K562 (cell line): ENCODE data around the gene SACS. TPM values are rescaled to one million over a fixed set of nuclear protein-coding genes. Genes with fewer than 3 reads are reported as not detected.
A peak's percentile ranks its signal among the peaks of the same experiment; 100 is the strongest.

Experiments used
- ATAC-seq: fragments of 200-7000 bp; cut with Tn5 transposase; 3 replicates; pipeline ENCODE4 v1.9.1; 2020; ENCODE audit warnings: moderate library complexity
- BruUV-seq: library from RNA; stranded (reverse); fragments of 400-500 nt; replicated peaks from 2 replicates; lab custom pipeline; 2021; lab: Mats Ljungman, UMichigan
- CTCF ChIA-PET: fragments of 300-600 bp; formaldehyde crosslinking; extraction: SDS; loops from one replicate; lab custom pipeline; 2021; ENCODE audit warnings: low intra/inter-chr PET ratio; lab: Yijun Ruan, JAX
- POLR2A ChIA-PET: fragments of 300-600, 350-650 bp; sonication (Branson Sonifier 250); formaldehyde crosslinking; extraction: SDS; loops from one replicate; lab custom pipeline; 2021; ENCODE audit warnings: antibody characterized with exemption, inconsistent platforms; lab: Yijun Ruan, JAX
- DNase-seq, 4 experiments: peaks; one replicate each; pipeline versions ENCODE4 v3.0.0 to v3.0.0-alpha.2; 2011 to 2018; ENCODE audit warnings: low spot score in 3 of 4, mixed read lengths in 3 of 4; ENCODE audit errors: extremely low read depth in 1 of 4
- FAIRE-seq: peaks from 2 replicates; lab custom pipeline; 2011; peaks lifted over from hg19 to GRCh38; lab: Jason Lieb, UNC
- H2AFZ ChIP-seq: 2 replicates; pipeline ENCODE4 v1.6.0; 2011; ENCODE audit warnings: low read depth, low read length, control low read depth, inconsistent platforms
- H3K27ac ChIP-seq: fragments of 200-600 bp; 3 replicates; pipeline ENCODE4 v1.8.0; 2011; ENCODE audit warnings: low read depth, mild to moderate bottlenecking, control low read depth, inconsistent platforms, low read length, moderate library complexity, mixed read lengths; ENCODE audit errors: extremely low read depth
- H3K27me3 ChIP-seq, 2 experiments: fragments of 300-600 bp in 1 of 2; 2 replicates in 1 of 2; 3 replicates in 1 of 2; pipeline versions ENCODE4 v1.6.0 to v1.8.0; 2011; ENCODE audit warnings: inconsistent platforms in 2 of 2, low read length in 2 of 2, mild to moderate bottlenecking in 1 of 2, mixed read lengths in 1 of 2, moderate library complexity in 1 of 2; ENCODE audit not compliant: control insufficient read depth in 2 of 2, insufficient read depth in 2 of 2
- H3K36me3 ChIP-seq: fragments of 300-600 bp; 3 replicates; pipeline ENCODE4 v1.8.0; 2011; ENCODE audit warnings: mild to moderate bottlenecking, low read length, inconsistent platforms; ENCODE audit not compliant: control insufficient read depth, insufficient read depth
- H3K4me1 ChIP-seq, 2 experiments: fragments of 200-600 bp in 1 of 2; replicated peaks in 1 of 2; 2 replicates in 1 of 2; 3 replicates in 1 of 2; pipeline versions ENCODE4 v1.5.1 to v1.8.0; 2011; ENCODE audit warnings: inconsistent platforms in 2 of 2, low read length in 2 of 2, mild to moderate bottlenecking in 1 of 2, mixed read lengths in 1 of 2, moderate library complexity in 1 of 2; ENCODE audit not compliant: control insufficient read depth in 2 of 2, insufficient read depth in 2 of 2
- H3K4me2 ChIP-seq: 2 replicates; pipeline ENCODE4 v1.6.1; 2011; ENCODE audit warnings: low read length, control low read depth, inconsistent platforms, mixed read lengths; ENCODE audit not compliant: insufficient read depth
- H3K4me3 ChIP-seq: fragments of 200-600 bp; sonication (generic), shearing (Covaris generic); 2 replicates; pipeline ENCODE4 v1.5.1; 2016; ENCODE audit warnings: control low read depth, inconsistent platforms
- H3K79me2 ChIP-seq: fragments of 200-600 bp; 3 replicates; pipeline ENCODE4 v1.8.0; 2011; ENCODE audit warnings: low read length, inconsistent platforms; ENCODE audit not compliant: control insufficient read depth, insufficient read depth
- H3K9ac ChIP-seq, 2 experiments: 2 replicates each; pipeline versions ENCODE4 v1.6.0 to v1.6.1; 2011; ENCODE audit warnings: low read depth in 2 of 2, low read length in 2 of 2, control low read depth in 1 of 2, inconsistent platforms in 1 of 2, mild to moderate bottlenecking in 1 of 2, mixed read lengths in 1 of 2; ENCODE audit not compliant: insufficient read depth in 1 of 2
- H3K9me1 ChIP-seq: one replicate; pipeline ENCODE4 v1.6.0; 2011; ENCODE audit warnings: inconsistent platforms, mild to moderate bottlenecking, low read length, moderate library complexity; ENCODE audit not compliant: control insufficient read depth, insufficient read depth
- H3K9me3 ChIP-seq: replicated peaks from 2 replicates; pipeline ENCODE4 v1.5.1; 2011; ENCODE audit warnings: low read depth, low read length, inconsistent platforms; ENCODE audit not compliant: control insufficient read depth, insufficient read depth
- H4K20me1 ChIP-seq: replicated peaks from 2 replicates; pipeline ENCODE4 v1.6.1; 2011; ENCODE audit warnings: low read length, inconsistent platforms, mixed read lengths; ENCODE audit not compliant: control insufficient read depth, insufficient read depth
- BRD9 ChIP-seq: fragments of 450-650 bp; IDR thresholded peaks from 2 replicates; pipeline ENCODE4 v1.6.1; 2018; ENCODE audit warnings: low read depth; ENCODE audit not compliant: partially characterized antibody
- CHD2 ChIP-seq: IDR thresholded peaks from 2 replicates; pipeline ENCODE4 v1.6.1; 2011; ENCODE audit warnings: low read depth, low read length
- CREM ChIP-seq: IDR thresholded peaks from 2 replicates; pipeline ENCODE4 v1.6.1; 2014; ENCODE audit warnings: antibody characterized with exemption, low read depth
- E2F4 ChIP-seq: sonication (generic); formaldehyde crosslinking; IDR thresholded peaks from 2 replicates; pipeline ENCODE4 v1.8.0; 2022; ENCODE audit warnings: mild to moderate bottlenecking, low read depth, missing genetic modification reagents
- ETV1 ChIP-seq: fragments of 450-650 bp; conservative IDR thresholded peaks from 2 replicates; pipeline ENCODE4 v1.6.1; 2016; ENCODE audit warnings: missing genetic modification characterization, control low read depth, low read depth, missing compliant biosample characterization
- HMGN3 ChIP-seq: IDR thresholded peaks from 2 replicates; pipeline ENCODE4 v1.6.1; 2011; ENCODE audit warnings: borderline replicate concordance, low read depth, mild to moderate bottlenecking, mixed read lengths, low read length; ENCODE audit not compliant: insufficient read length; ENCODE audit errors: extremely low read depth
- ILF3 ChIP-seq: fragments of 450-650 bp; IDR thresholded peaks from 2 replicates; pipeline ENCODE4 v1.6.1; 2018; ENCODE audit warnings: antibody characterized with exemption, mild to moderate bottlenecking, moderate library complexity, borderline replicate concordance
- IRF2 ChIP-seq: sonication (generic); formaldehyde crosslinking; IDR thresholded peaks from 2 replicates; pipeline ENCODE4 v1.8.1; 2022; ENCODE audit warnings: mild to moderate bottlenecking, missing genetic modification reagents
- POU5F1 ChIP-seq: fragments of 150-350 bp; IDR thresholded peaks from 2 replicates; pipeline ENCODE4 v1.6.1; 2014; ENCODE audit warnings: borderline replicate concordance, low read length, low read depth, mild to moderate bottlenecking; ENCODE audit not compliant: partially characterized antibody
- UBTF ChIP-seq, 2 experiments: IDR thresholded peaks; 2 replicates each; pipeline ENCODE4 v1.6.1; 2012; ENCODE audit warnings: improper control_type of control experiment in 2 of 2, low read depth in 2 of 2, low read length in 2 of 2, borderline replicate concordance in 1 of 2
- ZNF121 ChIP-seq: sonication (generic); formaldehyde crosslinking; conservative IDR thresholded peaks from 2 replicates; pipeline ENCODE4 v1.8.0; 2022; ENCODE audit warnings: missing genetic modification reagents
- ZNF134 ChIP-seq: fragments of 250-450 bp; sonication (Bioruptor Pico); conservative IDR thresholded peaks from 2 replicates; pipeline ENCODE4 v1.4.0; 2020
- ZNF217 ChIP-seq: sonication (generic); formaldehyde crosslinking; IDR thresholded peaks from 2 replicates; pipeline ENCODE4 v1.8.0; 2022; ENCODE audit warnings: mild to moderate bottlenecking, missing genetic modification reagents
- ZNF79 ChIP-seq: fragments of 250-450 bp; sonication (Bioruptor Pico); IDR thresholded peaks from 2 replicates; pipeline ENCODE4 v1.4.0; 2020; ENCODE audit warnings: low read depth, mild to moderate bottlenecking, moderate library complexity
- WGBS: fragments of 100-300 bp; shearing (Covaris generic); methylation state at CpG from one replicate; pipeline ENCODE4 v1.1.6; 2016; ENCODE audit warnings: low coverage, mixed read lengths; ENCODE audit not compliant: insufficient coverage; ENCODE audit errors: missing lambda C conversion rate; 5-methylcytosine and 5-hydroxymethylcytosine counted together
- in situ Hi-C: fragments of 300-500 bp; cut with MboI; formaldehyde crosslinking; loops from 4 replicates; pipeline ENCODE4 v1.15.0; 2018; ENCODE audit warnings: inconsistent platforms, mixed read lengths
- intact Hi-C: fragments of 100-400 bp; cut with micrococcal nuclease; formaldehyde crosslinking; loops from 2 replicates; pipeline ENCODE4 v1.14.2; 2022
- polyA plus RNA-seq, 8 experiments: library from polyadenylated mRNA; depleted of rRNA in 4 of 8; stranded (reverse) in 5 of 8; unstranded in 3 of 8; fragments of >200 nt; fragmentation: Nextera tagmentation in 2 of 8; fragmentation: Illumina TruSeq in 1 of 8; extraction: Ambion mirVana in 2 of 8; extraction: Trizol in 1 of 8; gene quantifications; 2 replicates each; pipeline versions ENCODE4 v1.2.1 to v1.2.3, GENCODE V29; 2011 to 2014; ENCODE audit warnings: inconsistent platforms in 1 of 8, missing spikeins in 1 of 8
- total RNA-seq, 7 experiments: library from RNA; depleted of rRNA in 6 of 7; stranded (reverse); fragments of >200 nt in 6 of 7; fragmentation: Illumina TruSeq in 2 of 7; extraction: Trizol in 2 of 7; gene quantifications; 2 replicates each; pipeline versions ENCODE4 v1.2.1 to v1.2.3, GENCODE V29; 2011 to 2021; ENCODE audit warnings: low replicate concordance in 1 of 7

Gene SACS
- total and polyA plus RNA-seq, 9 of the 15 experiments (the other 6 are each of a cell fraction or from before 2014, with no cell fraction given) = 4.7 to 28.2 (median 18.9) TPM

- intact Hi-C loops (no loop called here), in situ Hi-C loops (no loop called here)
- Histone ChIP-seq H3K9me1 (no peaks in the 10 kb centered on the region), H3K36me3 (no peaks in the 10 kb centered on the region), H2AFZ (no peak overlapping the region), H4K20me1 (no peaks in the 10 kb centered on the region), H3K27me3 (no peaks in the 10 kb centered on the region), H3K4me3 (no peak overlapping the region), H3K9me3 (no peaks in the 10 kb centered on the region), H3K4me1 (no peaks in the 10 kb centered on the region), H3K4me2 (no peak overlapping the region), H3K79me2 (no peaks in the 10 kb centered on the region), H3K27ac (no peak overlapping the region), H3K9ac (no peak overlapping the region)
- no TSS peak for BruUV-seq
- no peak for FAIRE-seq
- POLR2A ChIA-PET = no interaction called here
- no peak for ATAC-seq
- DNase-seq = no peak
- TF ChIP-seq BRD9 = no peak
- no peak for TF ChIP-seq ZNF217 (CRISPR knock-in tag)
- 0 out of 2 replicates have a peak, but pooled peaks have one; percentile 35 for TF ChIP-seq ZNF134 (CRISPR knock-in tag)
- CTCF ChIA-PET = no interaction called here
- WGBS = 0% methylated on average over 1 of the region's 3 CpGs
Measured at GRCh38 chr13:23447927-23448326, 14.4 kb upstream of the SACS start.

- ATAC-seq = no peak
- H3K9me3 ChIP-seq = no peaks in the 10 kb centered on the region
- no peaks in the 10 kb centered on the region for H3K36me3 ChIP-seq
- no peak for DNase-seq
- no peak overlapping the region for H3K27ac ChIP-seq
- no peak overlapping the region for H3K4me3 ChIP-seq
- ChIA-PET POLR2A (no interaction called here), CTCF (no interaction called here)
- BruUV-seq = no TSS peak
- H2AFZ ChIP-seq = no peak overlapping the region
- H3K9me1 ChIP-seq = no peaks in the 10 kb centered on the region
- H4K20me1 ChIP-seq = no peaks in the 10 kb centered on the region
- 0% methylated on average over 1 of the region's 1 CpG for WGBS
- no peak overlapping the region for H3K9ac ChIP-seq
- H3K4me1 ChIP-seq = no peaks in the 10 kb centered on the region
- no peaks in the 10 kb centered on the region for H3K79me2 ChIP-seq
- H3K4me2 ChIP-seq = no peak overlapping the region
- in situ Hi-C loops = no loop called here
- H3K27me3 ChIP-seq = peaks cover 0 to 6% of the 10 kb centered on the region in 2 experiments; a peak in 1 of 5 replicates
- no peak for FAIRE-seq
- intact Hi-C loops = no loop called here
- TF ChIP-seq E2F4 (CRISPR knock-in tag) (no peak), ZNF121 (CRISPR knock-in tag) (no peak), IRF2 (no peak), POU5F1 (no peak), HMGN3 (no peak), CHD2 (no peak), CREM (no peak), ETV1 (tag) (no peak), UBTF (IDR thresholded peaks at IDR 0.05; ENCODE audit: borderline replicate concordance in 1 of 2, low read depth in 2 of 2, low read length in 2 of 2) (no peak), ILF3 (no peak), ZNF79 (CRISPR knock-in tag) (no peak)
Measured at GRCh38 chr13:23445794-23446193, 12.3 kb upstream of the SACS start.
